ENCODE results near the gene USP13.

- TF ChIP-seq CTCF (conservative IDR thresholded peaks at IDR 0.05) (no peak), ZFX (IDR thresholded peaks at IDR 0.05) (no peak)
Measured at GRCh38 chr3:179677884-179678283, 25.0 kb downstream of the USP13 start.
